WTC11 (cell line): ENCODE measurements around the gene FAR2. TPM values are rescaled to one million over a fixed set of nuclear protein-coding genes. Genes with fewer than 3 reads are reported as not detected.

ENCODE experiments used
- ATAC-seq: fragments of 200-7000 bp; cut with Tn5 transposase; 2 replicates; pipeline ENCODE4 v1.10.0; 2021; ENCODE audit warnings: mild to moderate bottlenecking, moderate library complexity
- CTCF ChIA-PET: fragments of 300-600 bp; sonication (Branson Sonifier 250); formaldehyde crosslinking; loops from one replicate; lab custom pipeline; 2021; ENCODE audit warnings: antibody characterized with exemption; lab: Charles Lee
- POLR2A ChIA-PET: fragments of 350-600 bp; sonication (Branson Sonifier 250); formaldehyde crosslinking; loops from one replicate; lab custom pipeline; 2021; ENCODE audit warnings: antibody characterized with exemption; lab: Charles Lee
- DNase-seq: peaks from one replicate; pipeline ENCODE4 v3.0.0; 2021; ENCODE audit warnings: low spot score
- H3K27ac Mint-ChIP-seq: 2 replicates; pipeline ENCODE4 v1.8.0; 2021; ENCODE audit warnings: mixed read lengths
- H3K27me3 Mint-ChIP-seq: 2 replicates; pipeline ENCODE4 v1.8.0; 2021; ENCODE audit warnings: low read depth, mild to moderate bottlenecking, moderate library complexity, mixed read lengths
- H3K36me3 Mint-ChIP-seq: 2 replicates; pipeline ENCODE4 v1.8.0; 2021; ENCODE audit warnings: mixed read lengths
- H3K4me1 Mint-ChIP-seq: 2 replicates; pipeline ENCODE4 v1.8.0; 2022; ENCODE audit warnings: mixed read lengths
- H3K4me3 Mint-ChIP-seq: 2 replicates; pipeline ENCODE4 v1.8.0; 2021; ENCODE audit warnings: mild to moderate bottlenecking, moderate library complexity, mixed read lengths
- H3K9me3 Mint-ChIP-seq: 2 replicates; pipeline ENCODE4 v1.8.0; 2021; ENCODE audit warnings: mixed read lengths
- ATF1 ChIP-seq: sonication (generic); formaldehyde crosslinking; IDR thresholded peaks from 2 replicates; pipeline ENCODE4 v1.8.1; 2023; ENCODE audit warnings: mild to moderate bottlenecking, moderate library complexity, missing genetic modification reagents
- ATF6 ChIP-seq: sonication (generic); formaldehyde crosslinking; IDR thresholded peaks from 2 replicates; pipeline ENCODE4 v1.8.1; 2023; ENCODE audit warnings: mild to moderate bottlenecking, missing genetic modification reagents
- CDX4 ChIP-seq: fragments of 250-450 bp; sonication (Bioruptor Pico); IDR thresholded peaks from 2 replicates; pipeline ENCODE4 v1.9.0; 2021; ENCODE audit warnings: moderate library complexity, mild to moderate bottlenecking, inconsistent platforms, borderline replicate concordance
- EMX1 ChIP-seq: fragments of 250-450 bp; sonication (Bioruptor Pico); IDR thresholded peaks from 2 replicates; pipeline ENCODE4 v1.8.0; 2021; ENCODE audit warnings: mild to moderate bottlenecking
- ESRRA ChIP-seq: sonication (generic); formaldehyde crosslinking; IDR thresholded peaks from 2 replicates; pipeline ENCODE4 v1.8.1; 2022; ENCODE audit warnings: mild to moderate bottlenecking, missing genetic modification reagents, borderline replicate concordance
- FOXK1 ChIP-seq: sonication (generic); formaldehyde crosslinking; IDR thresholded peaks from 2 replicates; pipeline ENCODE4 v1.8.0; 2022; ENCODE audit warnings: mild to moderate bottlenecking, moderate library complexity, missing genetic modification reagents
- HMGXB4 ChIP-seq: sonication (generic); formaldehyde crosslinking; IDR thresholded peaks from 2 replicates; pipeline ENCODE4 v1.8.1; 2023; ENCODE audit warnings: mild to moderate bottlenecking, moderate library complexity, missing genetic modification reagents
- IRF1 ChIP-seq: sonication (generic); formaldehyde crosslinking; IDR thresholded peaks from 2 replicates; pipeline ENCODE4 v1.8.0; 2023; ENCODE audit warnings: missing genetic modification reagents
- JAZF1 ChIP-seq: fragments of 250-450 bp; sonication (Bioruptor Pico); IDR thresholded peaks from 2 replicates; pipeline ENCODE4 v1.9.0; 2021; ENCODE audit warnings: moderate library complexity, mild to moderate bottlenecking, inconsistent platforms
- JUN ChIP-seq: sonication (generic); formaldehyde crosslinking; IDR thresholded peaks from 2 replicates; pipeline ENCODE4 v1.8.0; 2023; ENCODE audit warnings: mild to moderate bottlenecking, missing genetic modification reagents
- MAX ChIP-seq: sonication (generic); formaldehyde crosslinking; IDR thresholded peaks from 2 replicates; pipeline ENCODE4 v1.8.0; 2022; ENCODE audit warnings: mild to moderate bottlenecking, missing genetic modification reagents
- NFYB ChIP-seq: sonication (generic); formaldehyde crosslinking; conservative IDR thresholded peaks from 2 replicates; pipeline ENCODE4 v1.8.0; 2022; ENCODE audit warnings: low read depth, missing genetic modification reagents
- SMAD3 ChIP-seq: sonication (generic); formaldehyde crosslinking; IDR thresholded peaks from 2 replicates; pipeline ENCODE4 v1.8.0; 2022; ENCODE audit warnings: missing genetic modification reagents, mild to moderate bottlenecking, borderline replicate concordance
- TCF7 ChIP-seq: sonication (generic); formaldehyde crosslinking; IDR thresholded peaks from 2 replicates; pipeline ENCODE4 v1.8.0; 2022; ENCODE audit warnings: mild to moderate bottlenecking, low read depth, missing genetic modification reagents, moderate library complexity
- TP53 ChIP-seq: sonication (generic); formaldehyde crosslinking; IDR thresholded peaks from 2 replicates; pipeline ENCODE4 v1.8.1; 2023; ENCODE audit warnings: mild to moderate bottlenecking, missing genetic modification reagents
- ZNF138 ChIP-seq: sonication (generic); formaldehyde crosslinking; conservative IDR thresholded peaks from 2 replicates; pipeline ENCODE4 v1.8.1; 2022; ENCODE audit warnings: mild to moderate bottlenecking, moderate library complexity, missing genetic modification reagents
- ZNF416 ChIP-seq: fragments of 250-450 bp; sonication (Bioruptor Pico); IDR thresholded peaks from 2 replicates; pipeline ENCODE4 v1.9.0; 2021; ENCODE audit warnings: mild to moderate bottlenecking, inconsistent platforms
- ZNF512 ChIP-seq: sonication (generic); formaldehyde crosslinking; IDR thresholded peaks from 2 replicates; pipeline ENCODE4 v1.8.1; 2022; ENCODE audit warnings: missing genetic modification reagents, borderline replicate concordance
- ZSCAN18 ChIP-seq: fragments of 250-450 bp; sonication (Bioruptor Pico); IDR thresholded peaks from 2 replicates; pipeline ENCODE4 v2.1.2; 2022; ENCODE audit warnings: mild to moderate bottlenecking, moderate library complexity
- total RNA-seq: library from RNA; stranded (reverse); gene quantifications from 3 replicates; pipeline ENCODE4 v1.2.3, GENCODE V29; 2021

The FAR2 gene
- total RNA-seq, 1 experiment from 2014 or later: 20.0 TPM

- POLR2A ChIA-PET: no interaction called here
- Mint-ChIP-seq H3K4me1 (peaks cover 42% of the 10 kb centered on the region), H3K9me3 (no peaks in the 10 kb centered on the region), H3K4me3 (peak overlapping the region; percentile 43), H3K36me3 (no peaks in the 10 kb centered on the region), H3K27ac (peak overlapping the region; percentile 94), H3K27me3 (no peaks in the 10 kb centered on the region; the same call in 1 of the 2 replicates)
- TF ChIP-seq FOXK1 (CRISPR knock-in tag) (no peak), JAZF1 (CRISPR knock-in tag) (no peak), EMX1 (CRISPR knock-in tag) (no peak), ATF6 (no peak), ZNF416 (CRISPR knock-in tag) (no peak), SMAD3 (CRISPR knock-in tag) (no peak), IRF1 (CRISPR knock-in tag) (no peak), TCF7 (no peak), ZNF138 (no peak), CDX4 (no peak), HMGXB4 (CRISPR knock-in tag) (no peak), TP53 (no peak), MAX (CRISPR knock-in tag) (no peak), NFYB (no peak), ZNF512 (CRISPR knock-in tag) (no peak), ESRRA (CRISPR knock-in tag) (no peak), ATF1 (CRISPR knock-in tag) (no peak), JUN (CRISPR knock-in tag) (no peak), ZSCAN18 (CRISPR knock-in tag) (no peak)
- ATAC-seq: peak; percentile 83
- peak; percentile 21 for DNase-seq
- CTCF ChIA-PET: interaction anchor here (1.2 kb wide), 1 partner anchor 89 kb away, joined by 6 read pairs; no protein-coding TSS in a partner anchor
These were observed 79.5 kb downstream of the FAR2 start for GRCh38 chr12:29228474-29229157.
